H1 (cell line): ENCODE measurements around the gene AHDC1. TPM values are rescaled to one million over a fixed set of nuclear protein-coding genes. Genes with fewer than 3 reads are reported as not detected.

ENCODE experiments used
- CTCF ChIA-PET: fragments of 300-600 bp; sonication (Branson Sonifier 250); formaldehyde crosslinking; loops from one replicate; lab custom pipeline; 2021; ENCODE audit not compliant: partially characterized antibody; lab: Charles Lee
- POLR2A ChIA-PET: fragments of 300-600 bp; sonication (Branson Sonifier 250); formaldehyde crosslinking; loops from one replicate; lab custom pipeline; 2021; ENCODE audit warnings: inconsistent platforms; ENCODE audit not compliant: partially characterized antibody; lab: Charles Lee
- DNase-seq, 2 experiments: peaks; one replicate each; pipeline versions ENCODE4 v3.0.0 to v3.0.0-alpha.2; 2010 to 2022; ENCODE audit warnings: low spot score in 2 of 2, low read depth in 1 of 2, mixed read lengths in 1 of 2
- FAIRE-seq: peaks from 2 replicates; lab custom pipeline; 2011; peaks lifted over from hg19 to GRCh38; lab: Jason Lieb, UNC
- H2AFZ ChIP-seq: 2 replicates; pipeline ENCODE4 v1.8.1; 2012; ENCODE audit warnings: low read length, inconsistent platforms
- H2AK5ac ChIP-seq: 2 replicates; pipeline ENCODE4 v1.6.1; 2013; ENCODE audit warnings: low read depth, low read length
- H2BK120ac ChIP-seq: replicated peaks from 2 replicates; pipeline ENCODE3; 2013; ENCODE audit warnings: low read depth, low read length, inconsistent platforms
- H2BK12ac ChIP-seq: 2 replicates; pipeline ENCODE4 v1.6.1; 2013; ENCODE audit warnings: low read depth, low read length
- H2BK15ac ChIP-seq: 2 replicates; pipeline ENCODE4 v1.6.1; 2013; ENCODE audit warnings: low read length
- H2BK20ac ChIP-seq: 2 replicates; pipeline ENCODE4 v1.6.1; 2013; ENCODE audit warnings: low read length
- H2BK5ac ChIP-seq: 2 replicates; pipeline ENCODE4 v1.6.1; 2013; ENCODE audit warnings: low read depth, low read length
- H3K14ac ChIP-seq: 2 replicates; pipeline ENCODE4 v1.6.1; 2013; ENCODE audit warnings: inconsistent platforms; ENCODE audit not compliant: insufficient read length
- H3K18ac ChIP-seq: 2 replicates; pipeline ENCODE4 v1.6.1; 2013; ENCODE audit warnings: low read length; ENCODE audit errors: extremely low read depth
- H3K23ac ChIP-seq: 2 replicates; pipeline ENCODE4 v1.6.1; 2013; ENCODE audit warnings: inconsistent platforms; ENCODE audit not compliant: insufficient read length
- H3K23me2 ChIP-seq: 2 replicates; pipeline ENCODE4 v1.6.1; 2013; ENCODE audit warnings: low read depth, low read length
- H3K27ac ChIP-seq: 2 replicates; pipeline ENCODE4 v1.6.1; 2011; ENCODE audit warnings: low read depth, low read length, inconsistent platforms
- H3K27me3 ChIP-seq, 4 experiments: replicated peaks in 1 of 4; 1 replicate in 1 of 4; 2 replicates in 3 of 4; pipeline versions ENCODE4 v1.6.1 to v1.8.1; 2011 to 2013; ENCODE audit warnings: low read length in 3 of 4, mild to moderate bottlenecking in 3 of 4, inconsistent platforms in 2 of 4, mixed read lengths in 2 of 4, moderate library complexity in 1 of 4; ENCODE audit not compliant: control insufficient read depth in 3 of 4, insufficient read depth in 3 of 4; ENCODE audit errors: extremely low read depth in 1 of 4
- H3K36me3 ChIP-seq, 4 experiments: 2 replicates each; pipeline versions ENCODE4 v1.6.1 to v1.8.1; 2011 to 2013; ENCODE audit warnings: mild to moderate bottlenecking in 4 of 4, low read length in 3 of 4, moderate library complexity in 2 of 4, control low read depth in 1 of 4, inconsistent platforms in 1 of 4; ENCODE audit not compliant: insufficient read depth in 4 of 4, control insufficient read depth in 2 of 4
- H3K4ac ChIP-seq: replicated peaks from 2 replicates; pipeline ENCODE3; 2013; ENCODE audit warnings: low read length, low read depth, mixed read lengths, inconsistent platforms; ENCODE audit not compliant: insufficient read length
- H3K4me1 ChIP-seq, 4 experiments: replicated peaks in 1 of 4; 1 replicate in 1 of 4; 2 replicates in 3 of 4; pipeline versions ENCODE4 v1.6.1 to v1.8.1; 2011 to 2013; ENCODE audit warnings: low read length in 3 of 4, inconsistent platforms in 2 of 4, mixed read lengths in 1 of 4; ENCODE audit not compliant: insufficient read depth in 4 of 4, control insufficient read depth in 3 of 4
- H3K4me2 ChIP-seq, 2 experiments: 2 replicates each; pipeline versions ENCODE4 v1.6.1 to v1.8.1; 2011 to 2013; ENCODE audit warnings: low read depth in 2 of 2, low read length in 2 of 2, control low read depth in 1 of 2, inconsistent platforms in 1 of 2, mild to moderate bottlenecking in 1 of 2; ENCODE audit not compliant: insufficient read depth in 1 of 2
- H3K4me3 ChIP-seq, 4 experiments: fragments of 200-600, 300-600 bp in 1 of 4; sonication (generic), shearing (Covaris generic), sonication (Bioruptor Twin) in 1 of 4; 2 replicates each; pipeline versions ENCODE4 v1.5.1 to v1.8.1; 2011 to 2016; ENCODE audit warnings: low read length in 4 of 4, low read depth in 3 of 4, control low read depth in 2 of 4, inconsistent platforms in 2 of 4, mild to moderate bottlenecking in 2 of 4, mixed read lengths in 1 of 4, moderate library complexity in 1 of 4; ENCODE audit not compliant: insufficient read depth in 2 of 4; ENCODE audit errors: extremely low read depth in 1 of 4
- H3K56ac ChIP-seq: replicated peaks from 2 replicates; pipeline ENCODE3; 2013; ENCODE audit warnings: low read depth, mild to moderate bottlenecking, mixed read lengths, low read length, inconsistent platforms; ENCODE audit not compliant: insufficient read length
- H3K79me1 ChIP-seq: 2 replicates; pipeline ENCODE4 v1.6.1; 2013; ENCODE audit warnings: low read depth, low read length, control low read depth
- H3K79me2 ChIP-seq, 2 experiments: 2 replicates each; pipeline versions ENCODE4 v1.6.1 to v1.8.1; 2012 to 2013; ENCODE audit warnings: low read length in 2 of 2, mild to moderate bottlenecking in 2 of 2, inconsistent platforms in 1 of 2; ENCODE audit not compliant: insufficient read depth in 2 of 2, control insufficient read depth in 1 of 2
- H3K9ac ChIP-seq, 4 experiments: replicated peaks in 1 of 4; 1 replicate in 1 of 4; 2 replicates in 3 of 4; pipeline versions ENCODE4 v1.6.1 to v1.8.1; 2011 to 2013; ENCODE audit warnings: low read depth in 3 of 4, low read length in 3 of 4, control low read depth in 2 of 4, mild to moderate bottlenecking in 2 of 4, moderate library complexity in 2 of 4, inconsistent platforms in 1 of 4; ENCODE audit errors: extremely low read depth in 1 of 4
- H3K9me3 ChIP-seq, 2 experiments: 2 replicates each; pipeline versions ENCODE4 v1.6.1 to v1.8.1; 2012 to 2013; ENCODE audit warnings: mild to moderate bottlenecking in 2 of 2, moderate library complexity in 2 of 2, control low read depth in 1 of 2, inconsistent platforms in 1 of 2, low read depth in 1 of 2, low read length in 1 of 2, mixed read lengths in 1 of 2; ENCODE audit not compliant: insufficient read depth in 2 of 2
- H4K20me1 ChIP-seq, 2 experiments: replicated peaks in 1 of 2; 2 replicates each; pipeline versions ENCODE3 to v1.8.1; 2011 to 2013; ENCODE audit warnings: inconsistent platforms in 2 of 2, low read length in 2 of 2, mild to moderate bottlenecking in 1 of 2; ENCODE audit not compliant: insufficient read depth in 2 of 2, control insufficient read depth in 1 of 2
- H4K5ac ChIP-seq: 2 replicates; pipeline ENCODE4 v1.6.1; 2013; ENCODE audit warnings: low read length, low read depth, mixed read lengths, inconsistent platforms; ENCODE audit not compliant: insufficient read length
- H4K8ac ChIP-seq: 2 replicates; pipeline ENCODE4 v1.8.0; 2013; ENCODE audit warnings: mild to moderate bottlenecking, moderate library complexity, low read length, inconsistent platforms; ENCODE audit not compliant: insufficient read depth; ENCODE audit errors: extremely low read depth
- H4K91ac ChIP-seq: replicated peaks from 2 replicates; pipeline ENCODE3; 2013; ENCODE audit warnings: low read length, mixed read lengths, inconsistent platforms; ENCODE audit not compliant: insufficient read length
- ATF3 ChIP-seq: IDR thresholded peaks from 2 replicates; pipeline ENCODE4 v1.6.1; 2011; ENCODE audit warnings: low read depth, mild to moderate bottlenecking, low read length; ENCODE audit not compliant: insufficient read depth
- BRCA1 ChIP-seq: IDR thresholded peaks from 2 replicates; pipeline ENCODE4 v1.6.1; 2012; ENCODE audit warnings: low read depth, low read length, improper control_type of control experiment
- CHD1 ChIP-seq: IDR thresholded peaks from 2 replicates; pipeline ENCODE4 v1.6.1; 2012; ENCODE audit warnings: low read depth, low read length, improper control_type of control experiment
- JUND ChIP-seq: IDR thresholded peaks from 2 replicates; pipeline ENCODE4 v1.6.1; 2011; ENCODE audit warnings: mild to moderate bottlenecking, improper control_type of control experiment, low read length
- KDM1A ChIP-seq: fragments of 200-600, 300-600 bp; sonication (generic); IDR thresholded peaks from 2 replicates; pipeline ENCODE4 v1.7.1; 2016; ENCODE audit warnings: mild to moderate bottlenecking, low read length, borderline replicate concordance
- KDM4A ChIP-seq: IDR thresholded peaks from one replicate; pipeline ENCODE4 v1.7.1; 2012; ENCODE audit warnings: low read depth, mild to moderate bottlenecking, moderate library complexity, low read length, inconsistent platforms; ENCODE audit not compliant: severe bottlenecking
- NANOG ChIP-seq: IDR thresholded peaks from 2 replicates; pipeline ENCODE4 v1.6.1; 2011; ENCODE audit warnings: low read length, low read depth, mild to moderate bottlenecking, inconsistent platforms; ENCODE audit not compliant: insufficient read depth, poor library complexity, severe bottlenecking
- NRF1 ChIP-seq: IDR thresholded peaks from 2 replicates; pipeline ENCODE4 v1.6.1; 2011; ENCODE audit warnings: mild to moderate bottlenecking, low read depth, low read length, improper control_type of control experiment
- POLR2A ChIP-seq, 2 experiments: IDR thresholded peaks; 1 replicate in 1 of 2; 2 replicates in 1 of 2; pipeline ENCODE4 v1.6.1; 2011; ENCODE audit warnings: low read depth in 2 of 2, low read length in 2 of 2, mild to moderate bottlenecking in 2 of 2; ENCODE audit errors: control extremely low read depth in 1 of 2
- RNF2 ChIP-seq: fragments of 200-900, 300-1000 bp; sonication (generic); IDR thresholded peaks from 2 replicates; pipeline ENCODE4 v1.7.1; 2016; ENCODE audit warnings: borderline replicate concordance, low read depth, mild to moderate bottlenecking, antibody characterized with exemption, low read length; ENCODE audit not compliant: poor library complexity, severe bottlenecking; ENCODE audit errors: missing control alignments
- RXRA ChIP-seq: IDR thresholded peaks from 2 replicates; pipeline ENCODE4 v1.6.1; 2011; ENCODE audit warnings: low read depth, mild to moderate bottlenecking, low read length, moderate library complexity; ENCODE audit not compliant: insufficient read depth
- SP4 ChIP-seq: IDR thresholded peaks from 2 replicates; pipeline ENCODE4 v1.6.1; 2012; ENCODE audit warnings: low read length, inconsistent platforms
- SRF ChIP-seq: IDR thresholded peaks from 2 replicates; pipeline ENCODE4 v1.6.1; 2011; ENCODE audit warnings: mild to moderate bottlenecking, low read depth, low read length, moderate library complexity
- WGBS, 2 experiments: shearing (Covaris generic) in 1 of 2; methylation state at CpG; one replicate each; pipeline versions ENCODE4 v1.1.6 to v1.1.7; 2013 to 2015; ENCODE audit warnings: low lambda C conversion rate in 2 of 2, mixed read lengths in 2 of 2, inconsistent platforms in 1 of 2, low coverage in 1 of 2, missing lambda C conversion rate in 1 of 2; ENCODE audit not compliant: insufficient replicate concordance in 2 of 2, insufficient coverage in 1 of 2, insufficient read length in 1 of 2; ENCODE audit errors: extremely low coverage in 1 of 2, missing lambda C conversion rate in 1 of 2; 5-methylcytosine and 5-hydroxymethylcytosine counted together
- polyA plus RNA-seq, 7 experiments: library from polyadenylated mRNA; depleted of rRNA in 3 of 7; stranded (reverse) in 5 of 7; unstranded in 2 of 7; fragments of >200 nt in 5 of 7; fragments of 200-250 nt in 2 of 7; gene quantifications; 1 replicate in 5 of 7; 2 replicates in 1 of 7; 4 replicates in 1 of 7; pipeline versions ENCODE4 v1.2.1 to v1.2.3, GENCODE V29; 2011 to 2013; ENCODE audit warnings: missing spikeins in 2 of 7, mixed read lengths in 2 of 7
- total RNA-seq: library from RNA; stranded (reverse); fragmentation: NEBNext Ultra II Directional; extraction: Animal tissue kit (Norgen Biotek cat#: 25700); gene quantifications from 2 replicates; pipeline ENCODE4 v1.2.1, GENCODE V29; 2021

The AHDC1 gene
- total and polyA plus RNA-seq, 2 of the 8 experiments (the other 6 are each of a cell fraction or from before 2014, with no cell fraction given), result 4.4 to 35.1 TPM

GRCh38 chr1:27551953-27552312 lies 52.0 kb downstream of the AHDC1 start:
- Histone ChIP-seq H3K18ac (no peak overlapping the region), H2BK15ac (no peak overlapping the region), H3K4me3 (no peak overlapping the region), H3K14ac (no peak overlapping the region), H4K8ac (peak overlapping the region; percentile 80; the same call in 1 of the 2 replicates), H4K5ac (no peak overlapping the region), H3K27ac (no peak overlapping the region), H2AFZ (no peak overlapping the region), H3K36me3 (peaks cover 0 to 42% (median 16%) of the 10 kb centered on the region in 4 experiments; a peak in 6 of 8 replicates), H2BK5ac (no peak overlapping the region), H3K9me3 (no peaks in the 10 kb centered on the region), H3K23me2 (no peaks in the 10 kb centered on the region), H2BK12ac (no peak overlapping the region), H3K79me1 (no peaks in the 10 kb centered on the region; the same call in 1 of the 2 replicates), H3K23ac (no peak overlapping the region), H3K4me1 (peaks cover 0 to 7% (median 4%) of the 10 kb centered on the region in 4 experiments; a peak in 5 of 7 replicates), H3K4ac (no peak overlapping the region), H4K20me1 (peaks cover 0 to 2% of the 10 kb centered on the region in 2 experiments), H3K4me2 (no peak overlapping the region), H3K56ac (no peak overlapping the region), H3K27me3 (no peaks in the 10 kb centered on the region), H4K91ac (no peak overlapping the region), H2BK20ac (no peak overlapping the region), H3K9ac (no peak overlapping the region), H2BK120ac (no peak overlapping the region), H3K79me2 (peaks cover 0 to 3% of the 10 kb centered on the region in 2 experiments; a peak in 1 of 4 replicates), H2AK5ac (no peak overlapping the region)
- FAIRE-seq (no peak), DNase-seq (no peak)
- CTCF ChIA-PET, result interaction anchor here (0.7 to 56.1 kb wide), 13 partner anchors 4 to 139 kb away, joined by 3 to 1807 read pairs (median 6); partner anchors contain the start of gene AHDC1
- WGBS, 2 experiments, result 100% methylated on average over 5 of the region's 14 CpGs; no CpG with 5 or more reads in 1 of the 2 experiments
- POLR2A ChIA-PET, result interaction anchor here (1.0 to 24.3 kb wide), 2 partner anchors 11 to 24 kb away, joined by 3 to 350 read pairs; no protein-coding TSS in a partner anchor
- TF ChIP-seq NANOG (no peak), SP4 (no peak), BRCA1 (no peak), JUND (no peak), RNF2 (no peak), SRF (no peak), CHD1 (no peak), KDM1A (no peak), RXRA (no peak), POLR2A (IDR thresholded peaks at IDR 0.05; ENCODE audit: control extremely low read depth in 1 of 2, low read depth in 2 of 2, low read length in 2 of 2) (no peak), NRF1 (no peak), ATF3 (no peak), KDM4A (no peak)
